WTC11 (cell line): ENCODE measurements around the gene ANO2. TPM values are rescaled to one million over a fixed set of nuclear protein-coding genes. Genes with fewer than 3 reads are reported as not detected.
A peak's percentile ranks its signal among the peaks of the same experiment; 100 is the strongest.

Experiments
- ATAC-seq: fragments of 200-7000 bp; cut with Tn5 transposase; 2 replicates; pipeline ENCODE4 v1.10.0; 2021; ENCODE audit warnings: mild to moderate bottlenecking, moderate library complexity
- CTCF ChIA-PET: fragments of 300-600 bp; sonication (Branson Sonifier 250); formaldehyde crosslinking; loops from one replicate; lab custom pipeline; 2021; ENCODE audit warnings: antibody characterized with exemption; lab: Charles Lee
- POLR2A ChIA-PET: fragments of 350-600 bp; sonication (Branson Sonifier 250); formaldehyde crosslinking; loops from one replicate; lab custom pipeline; 2021; ENCODE audit warnings: antibody characterized with exemption; lab: Charles Lee
- DNase-seq: peaks from one replicate; pipeline ENCODE4 v3.0.0; 2021; ENCODE audit warnings: low spot score
- H3K27ac Mint-ChIP-seq: 2 replicates; pipeline ENCODE4 v1.8.0; 2021; ENCODE audit warnings: mixed read lengths
- H3K27me3 Mint-ChIP-seq: 2 replicates; pipeline ENCODE4 v1.8.0; 2021; ENCODE audit warnings: low read depth, mild to moderate bottlenecking, moderate library complexity, mixed read lengths
- H3K36me3 Mint-ChIP-seq: 2 replicates; pipeline ENCODE4 v1.8.0; 2021; ENCODE audit warnings: mixed read lengths
- H3K4me1 Mint-ChIP-seq: 2 replicates; pipeline ENCODE4 v1.8.0; 2022; ENCODE audit warnings: mixed read lengths
- H3K4me3 Mint-ChIP-seq: 2 replicates; pipeline ENCODE4 v1.8.0; 2021; ENCODE audit warnings: mild to moderate bottlenecking, moderate library complexity, mixed read lengths
- H3K9me3 Mint-ChIP-seq: 2 replicates; pipeline ENCODE4 v1.8.0; 2021; ENCODE audit warnings: mixed read lengths
- CREM ChIP-seq: sonication (generic); formaldehyde crosslinking; IDR thresholded peaks from 2 replicates; pipeline ENCODE4 v1.8.1; 2022; ENCODE audit warnings: mild to moderate bottlenecking, missing genetic modification reagents, moderate library complexity
- E2F1 ChIP-seq: sonication (generic); formaldehyde crosslinking; IDR thresholded peaks from 2 replicates; pipeline ENCODE4 v1.8.0; 2022; ENCODE audit warnings: mild to moderate bottlenecking, missing genetic modification reagents
- ESRRA ChIP-seq: sonication (generic); formaldehyde crosslinking; IDR thresholded peaks from 2 replicates; pipeline ENCODE4 v1.8.1; 2022; ENCODE audit warnings: mild to moderate bottlenecking, missing genetic modification reagents, borderline replicate concordance
- FOXJ3 ChIP-seq: sonication (generic); formaldehyde crosslinking; IDR thresholded peaks from 2 replicates; pipeline ENCODE4 v1.9.0; 2021; ENCODE audit warnings: missing genetic modification reagents, mild to moderate bottlenecking, borderline replicate concordance
- FOXP1 ChIP-seq: sonication (generic); formaldehyde crosslinking; IDR thresholded peaks from 2 replicates; pipeline ENCODE4 v1.8.0; 2022; ENCODE audit warnings: missing genetic modification reagents, mild to moderate bottlenecking, moderate library complexity, borderline replicate concordance
- GABPB1 ChIP-seq: sonication (generic); formaldehyde crosslinking; IDR thresholded peaks from 2 replicates; pipeline ENCODE4 v1.8.1; 2023; ENCODE audit warnings: mild to moderate bottlenecking, missing genetic modification reagents
- NFATC4 ChIP-seq: fragments of 250-450 bp; sonication (Bioruptor Pico); IDR thresholded peaks from 2 replicates; pipeline ENCODE4 v1.9.0; 2021; ENCODE audit warnings: mild to moderate bottlenecking
- NR1H2 ChIP-seq: sonication (generic); formaldehyde crosslinking; IDR thresholded peaks from 2 replicates; pipeline ENCODE4 v1.9.0; 2021; ENCODE audit warnings: mild to moderate bottlenecking, moderate library complexity, missing genetic modification reagents
- RELA ChIP-seq: sonication (generic); formaldehyde crosslinking; IDR thresholded peaks from 2 replicates; pipeline ENCODE4 v1.8.1; 2022; ENCODE audit warnings: missing genetic modification reagents, mild to moderate bottlenecking, borderline replicate concordance
- SMAD4 ChIP-seq: sonication (generic); formaldehyde crosslinking; IDR thresholded peaks from 2 replicates; pipeline ENCODE4 v1.8.0; 2022; ENCODE audit warnings: mild to moderate bottlenecking, missing genetic modification reagents
- TP53 ChIP-seq: sonication (generic); formaldehyde crosslinking; IDR thresholded peaks from 2 replicates; pipeline ENCODE4 v1.8.1; 2023; ENCODE audit warnings: mild to moderate bottlenecking, missing genetic modification reagents
- ZNF317 ChIP-seq: sonication (generic); formaldehyde crosslinking; IDR thresholded peaks from 2 replicates; pipeline ENCODE4 v1.8.1; 2023; ENCODE audit warnings: low read depth, mild to moderate bottlenecking, moderate library complexity, missing genetic modification reagents, borderline replicate concordance
- ZNF532 ChIP-seq: fragments of 250-450 bp; sonication (Bioruptor Pico); IDR thresholded peaks from 2 replicates; pipeline ENCODE4 v1.9.0; 2021; ENCODE audit warnings: mild to moderate bottlenecking, borderline replicate concordance
- ZSCAN18 ChIP-seq: fragments of 250-450 bp; sonication (Bioruptor Pico); IDR thresholded peaks from 2 replicates; pipeline ENCODE4 v2.1.2; 2022; ENCODE audit warnings: mild to moderate bottlenecking, moderate library complexity
- total RNA-seq: library from RNA; stranded (reverse); gene quantifications from 3 replicates; pipeline ENCODE4 v1.2.3, GENCODE V29; 2021
- TF ChIP-seq, protein P1 (sequence below): fragments of 200-600 bp; IDR thresholded peaks from 2 replicates; pipeline ENCODE4 v1.8.0; 2022; ENCODE audit warnings: antibody characterized with exemption
- TF ChIP-seq, protein P2 (sequence below): fragments of 250-450 bp; sonication (Bioruptor Pico); IDR thresholded peaks from 2 replicates; pipeline ENCODE4 v1.9.0; 2021; ENCODE audit warnings: mild to moderate bottlenecking
- TF ChIP-seq, protein P3 (sequence below): sonication (generic); formaldehyde crosslinking; IDR thresholded peaks from 2 replicates; pipeline ENCODE4 v1.8.0; 2023; ENCODE audit warnings: missing genetic modification reagents
- TF ChIP-seq, protein P4 (sequence below): fragments of 250-450 bp; sonication (Bioruptor Pico); conservative IDR thresholded peaks from 2 replicates; pipeline ENCODE4 v1.9.0; 2021; ENCODE audit warnings: mild to moderate bottlenecking

Gene ANO2
- total RNA-seq, 1 experiment from 2014 or later: 2.8 TPM

DNA sequence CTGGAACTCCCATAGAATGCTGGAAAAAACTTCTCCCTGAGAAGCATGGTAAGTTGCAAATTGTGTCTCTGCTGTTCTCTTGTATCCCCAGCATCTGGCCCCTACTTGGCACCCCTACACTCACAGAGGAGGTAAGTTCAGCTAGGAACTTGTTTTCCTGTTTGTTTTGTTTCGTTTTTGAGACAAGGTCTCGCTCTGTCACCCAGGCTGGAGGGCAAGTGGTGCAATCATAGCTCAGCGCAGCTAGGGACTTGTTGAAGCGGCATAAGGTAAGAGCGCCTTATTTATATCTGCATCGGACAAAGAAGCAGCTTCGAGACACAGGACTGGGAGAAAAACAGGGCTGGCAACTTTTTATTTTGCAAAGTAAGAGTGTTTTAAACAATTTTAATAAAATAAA, 18.5 kb upstream of the ANO2 start (continued):
- TF ChIP-seq, protein P1, sequence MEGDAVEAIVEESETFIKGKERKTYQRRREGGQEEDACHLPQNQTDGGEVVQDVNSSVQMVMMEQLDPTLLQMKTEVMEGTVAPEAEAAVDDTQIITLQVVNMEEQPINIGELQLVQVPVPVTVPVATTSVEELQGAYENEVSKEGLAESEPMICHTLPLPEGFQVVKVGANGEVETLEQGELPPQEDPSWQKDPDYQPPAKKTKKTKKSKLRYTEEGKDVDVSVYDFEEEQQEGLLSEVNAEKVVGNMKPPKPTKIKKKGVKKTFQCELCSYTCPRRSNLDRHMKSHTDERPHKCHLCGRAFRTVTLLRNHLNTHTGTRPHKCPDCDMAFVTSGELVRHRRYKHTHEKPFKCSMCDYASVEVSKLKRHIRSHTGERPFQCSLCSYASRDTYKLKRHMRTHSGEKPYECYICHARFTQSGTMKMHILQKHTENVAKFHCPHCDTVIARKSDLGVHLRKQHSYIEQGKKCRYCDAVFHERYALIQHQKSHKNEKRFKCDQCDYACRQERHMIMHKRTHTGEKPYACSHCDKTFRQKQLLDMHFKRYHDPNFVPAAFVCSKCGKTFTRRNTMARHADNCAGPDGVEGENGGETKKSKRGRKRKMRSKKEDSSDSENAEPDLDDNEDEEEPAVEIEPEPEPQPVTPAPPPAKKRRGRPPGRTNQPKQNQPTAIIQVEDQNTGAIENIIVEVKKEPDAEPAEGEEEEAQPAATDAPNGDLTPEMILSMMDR: no peak
- TF ChIP-seq ZNF532 (CRISPR knock-in tag) (no peak), NR1H2 (no peak), FOXJ3 (CRISPR knock-in tag) (no peak), E2F1 (CRISPR knock-in tag) (no peak), CREM (CRISPR knock-in tag) (no peak), ESRRA (CRISPR knock-in tag) (no peak), RELA (CRISPR knock-in tag) (no peak), SMAD4 (CRISPR knock-in tag) (no peak)
- TF ChIP-seq, protein P2, sequence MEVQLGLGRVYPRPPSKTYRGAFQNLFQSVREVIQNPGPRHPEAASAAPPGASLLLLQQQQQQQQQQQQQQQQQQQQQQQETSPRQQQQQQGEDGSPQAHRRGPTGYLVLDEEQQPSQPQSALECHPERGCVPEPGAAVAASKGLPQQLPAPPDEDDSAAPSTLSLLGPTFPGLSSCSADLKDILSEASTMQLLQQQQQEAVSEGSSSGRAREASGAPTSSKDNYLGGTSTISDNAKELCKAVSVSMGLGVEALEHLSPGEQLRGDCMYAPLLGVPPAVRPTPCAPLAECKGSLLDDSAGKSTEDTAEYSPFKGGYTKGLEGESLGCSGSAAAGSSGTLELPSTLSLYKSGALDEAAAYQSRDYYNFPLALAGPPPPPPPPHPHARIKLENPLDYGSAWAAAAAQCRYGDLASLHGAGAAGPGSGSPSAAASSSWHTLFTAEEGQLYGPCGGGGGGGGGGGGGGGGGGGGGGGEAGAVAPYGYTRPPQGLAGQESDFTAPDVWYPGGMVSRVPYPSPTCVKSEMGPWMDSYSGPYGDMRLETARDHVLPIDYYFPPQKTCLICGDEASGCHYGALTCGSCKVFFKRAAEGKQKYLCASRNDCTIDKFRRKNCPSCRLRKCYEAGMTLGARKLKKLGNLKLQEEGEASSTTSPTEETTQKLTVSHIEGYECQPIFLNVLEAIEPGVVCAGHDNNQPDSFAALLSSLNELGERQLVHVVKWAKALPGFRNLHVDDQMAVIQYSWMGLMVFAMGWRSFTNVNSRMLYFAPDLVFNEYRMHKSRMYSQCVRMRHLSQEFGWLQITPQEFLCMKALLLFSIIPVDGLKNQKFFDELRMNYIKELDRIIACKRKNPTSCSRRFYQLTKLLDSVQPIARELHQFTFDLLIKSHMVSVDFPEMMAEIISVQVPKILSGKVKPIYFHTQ (CRISPR knock-in tag): no peak

DNA sequence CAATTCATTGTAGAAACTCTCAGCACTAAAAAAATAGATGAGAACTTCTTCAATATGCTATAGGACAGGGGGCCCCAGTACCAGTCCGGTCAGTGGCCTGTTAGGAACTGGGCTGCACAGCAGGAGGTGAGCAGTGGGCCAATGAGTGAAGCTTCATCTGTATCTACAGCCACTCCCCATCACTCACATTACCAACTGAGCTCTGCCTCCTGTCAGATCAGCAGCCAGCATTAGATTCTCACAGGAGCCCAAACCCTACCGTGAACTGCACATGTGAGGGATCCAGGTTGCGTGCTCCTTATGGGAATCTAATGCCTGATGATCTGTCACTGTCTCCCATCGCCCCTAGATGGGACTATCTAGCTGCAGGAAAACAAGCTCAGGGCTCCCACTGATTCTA, 15.7 kb upstream of the ANO2 start:
- H3K4me1 Mint-ChIP-seq: peaks cover 33% of the 10 kb centered on the region
- peaks cover 3% of the 10 kb centered on the region; the same call in 1 of the 2 replicates for H3K27me3 Mint-ChIP-seq
- ATAC-seq (peak; percentile 40), DNase-seq (peak; percentile 45)
- H3K36me3 Mint-ChIP-seq: no peaks in the 10 kb centered on the region
- no peak overlapping the region for H3K4me3 Mint-ChIP-seq
- no peak for TF ChIP-seq NR1H2
- CTCF ChIA-PET: interaction anchor here (1.3 to 1.8 kb wide), 3 partner anchors 28 to 77 kb away, joined by 4 to 8 read pairs (median 5); no protein-coding TSS in a partner anchor
- no peak overlapping the region for H3K27ac Mint-ChIP-seq
- POLR2A ChIA-PET: interaction anchor here (0.6 kb wide), 1 partner anchor 480 kb away, joined by 3 read pairs; no protein-coding TSS in a partner anchor
- H3K9me3 Mint-ChIP-seq: peaks cover 7% of the 10 kb centered on the region; the same call in 1 of the 2 replicates

GRCh38 chr12:5956987-5957386, 11.9 kb upstream of the ANO2 start:
- POLR2A ChIA-PET: no interaction called here
- H3K4me1 Mint-ChIP-seq: peaks cover 3% of the 10 kb centered on the region
- no peak overlapping the region for H3K4me3 Mint-ChIP-seq
- H3K27ac Mint-ChIP-seq: no peak overlapping the region
- DNase-seq: no peak
- no peak for ATAC-seq
- H3K9me3 Mint-ChIP-seq: peaks cover 7% of the 10 kb centered on the region; the same call in 1 of the 2 replicates
- peaks cover 3% of the 10 kb centered on the region; the same call in 1 of the 2 replicates for H3K27me3 Mint-ChIP-seq
- CTCF ChIA-PET: interaction anchor here (0.8 to 1.1 kb wide), 2 partner anchors 31 to 81 kb away, joined by 4 to 5 read pairs; no protein-coding TSS in a partner anchor
- H3K36me3 Mint-ChIP-seq: no peaks in the 10 kb centered on the region
- TF ChIP-seq ZNF317 (no peak), NFATC4 (CRISPR knock-in tag) (no peak), CREM (CRISPR knock-in tag) (no peak), FOXJ3 (CRISPR knock-in tag) (no peak), ZSCAN18 (CRISPR knock-in tag) (no peak), FOXP1 (no peak), GABPB1 (CRISPR knock-in tag) (no peak), TP53 (CRISPR knock-in tag) (no peak)
- TF ChIP-seq, protein P3, sequence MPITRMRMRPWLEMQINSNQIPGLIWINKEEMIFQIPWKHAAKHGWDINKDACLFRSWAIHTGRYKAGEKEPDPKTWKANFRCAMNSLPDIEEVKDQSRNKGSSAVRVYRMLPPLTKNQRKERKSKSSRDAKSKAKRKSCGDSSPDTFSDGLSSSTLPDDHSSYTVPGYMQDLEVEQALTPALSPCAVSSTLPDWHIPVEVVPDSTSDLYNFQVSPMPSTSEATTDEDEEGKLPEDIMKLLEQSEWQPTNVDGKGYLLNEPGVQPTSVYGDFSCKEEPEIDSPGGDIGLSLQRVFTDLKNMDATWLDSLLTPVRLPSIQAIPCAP (CRISPR knock-in tag): no peak
- TF ChIP-seq, protein P4, sequence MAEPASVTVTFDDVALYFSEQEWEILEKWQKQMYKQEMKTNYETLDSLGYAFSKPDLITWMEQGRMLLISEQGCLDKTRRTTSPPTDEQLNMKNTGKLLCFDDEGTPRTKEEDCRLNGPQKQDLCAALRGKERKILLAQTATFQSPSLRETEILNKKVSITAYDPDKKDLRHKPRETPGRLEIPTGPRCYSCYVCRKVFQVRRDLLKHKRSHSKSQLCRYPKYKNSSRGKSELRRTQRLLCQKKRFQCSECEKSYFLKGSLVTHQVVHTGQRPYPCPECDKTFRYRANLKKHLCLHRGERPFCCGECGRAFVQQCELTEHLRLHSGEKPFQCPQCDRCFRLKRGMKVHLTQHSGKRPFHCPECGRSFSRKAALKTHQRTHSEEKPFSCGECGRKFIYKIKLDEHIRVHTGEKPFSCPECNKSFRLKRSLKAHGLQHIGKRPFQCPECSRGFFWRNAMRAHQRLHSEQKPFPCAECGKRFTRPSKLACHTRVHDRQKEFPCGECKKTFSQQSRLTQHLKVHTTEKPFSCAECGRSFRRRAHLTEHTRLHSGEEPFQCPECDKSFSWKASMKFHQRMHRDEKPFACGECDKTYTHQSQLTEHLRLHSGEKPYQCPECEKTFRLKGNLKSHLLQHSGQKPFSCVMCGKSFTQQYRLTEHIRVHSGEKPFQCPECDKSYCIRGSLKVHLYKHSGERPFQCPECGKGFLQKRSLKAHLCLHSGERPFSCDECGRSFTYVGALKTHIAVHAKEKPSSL (CRISPR knock-in tag): no peak
